ENCODE results near the gene CAPRIN2. TPM values are rescaled to one million over a fixed set of nuclear protein-coding genes. Genes with fewer than 3 reads are reported as not detected.

CAPRIN2 gene
- total and polyA plus RNA-seq, 2 of the 8 experiments (the other 6 are each of a cell fraction or from before 2014, with no cell fraction given), result 24.8 to 52.0 TPM

DNA sequence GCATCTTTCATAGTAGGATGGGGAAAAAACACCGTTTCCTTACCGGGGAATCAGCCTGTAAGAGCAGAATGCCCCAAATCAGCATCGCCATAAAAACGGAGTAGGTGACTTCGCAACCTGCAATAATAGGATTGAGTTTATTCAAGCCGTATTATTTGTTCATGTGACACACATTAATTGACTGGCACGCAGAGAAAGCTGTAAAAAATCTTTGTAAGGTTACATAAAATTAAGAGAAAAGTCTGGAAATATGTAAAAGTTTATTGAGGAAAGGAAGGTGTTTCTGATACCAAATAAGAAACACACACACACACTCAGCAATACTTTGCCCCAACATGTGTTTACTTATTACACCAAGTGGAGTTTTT, 628 bp upstream of the CAPRIN2 start:
- peak overlapping the region in 3 of 4 experiments; percentile 30 to 41 (median 39); a peak in 5 of 7 replicates for H3K9ac ChIP-seq (replicated peaks in 1 of 4; ENCODE audit: extremely low read depth in 1 of 4, low read depth in 3 of 4, low read length in 3 of 4)
- H3K27me3 ChIP-seq (replicated peaks in 1 of 4; ENCODE audit: control insufficient read depth in 3 of 4, extremely low read depth in 1 of 4, insufficient read depth in 3 of 4, low read length in 3 of 4), result no peaks in the 10 kb centered on the region
- DNase-seq (ENCODE audit: low read depth in 1 of 2, low spot score in 2 of 2) (no peak), FAIRE-seq (no peak)
- H2BK5ac ChIP-seq (ENCODE audit: low read depth, low read length), result peak overlapping the region; percentile 94; the same call in 1 of the 2 replicates
- H4K20me1 ChIP-seq (replicated peaks in 1 of 2; ENCODE audit: control insufficient read depth in 1 of 2, insufficient read depth in 2 of 2, low read length in 2 of 2), result no peaks in the 10 kb centered on the region
- no peaks in the 10 kb centered on the region for H3K9me3 ChIP-seq (ENCODE audit: insufficient read depth in 2 of 2, low read depth in 1 of 2, low read length in 1 of 2)
- peak overlapping the region; percentile 83; the same call in 1 of the 2 replicates for H2BK20ac ChIP-seq (ENCODE audit: low read length)
- no peak overlapping the region for H2AK5ac ChIP-seq (ENCODE audit: low read depth, low read length)
- H3K4me1 ChIP-seq (replicated peaks in 1 of 4; ENCODE audit: control insufficient read depth in 3 of 4, insufficient read depth in 4 of 4, low read length in 3 of 4), result peaks cover 3 to 6% (median 4%) of the 10 kb centered on the region in 4 experiments; a peak in 5 of 7 replicates
- H3K18ac ChIP-seq (ENCODE audit: extremely low read depth, low read length), result peak overlapping the region; percentile 55; the same call in 1 of the 2 replicates
- POLR2A ChIA-PET (ENCODE audit: partially characterized antibody), result interaction anchor here (0.8 to 3.7 kb wide), 7 partner anchors 9 to 60 kb away, joined by 3 to 22 read pairs (median 4); partner anchors contain the start of gene IPO8
- H3K4me2 ChIP-seq (ENCODE audit: insufficient read depth in 1 of 2, low read depth in 2 of 2, low read length in 2 of 2), result peak overlapping the region; percentile 82 to 86
- WGBS, 2 experiments (ENCODE audit: extremely low coverage in 1 of 2, insufficient coverage in 1 of 2, insufficient read length in 1 of 2, insufficient replicate concordance in 2 of 2, low coverage in 1 of 2, low lambda C conversion rate in 2 of 2, missing lambda C conversion rate in 1 of 2), result 14% methylated on average over 7 of the region's 7 CpGs; no CpG with 5 or more reads in 1 of the 2 experiments
- CTCF ChIA-PET (ENCODE audit: partially characterized antibody), result interaction anchor here (0.6 to 3.7 kb wide), 6 partner anchors 30 to 511 kb away, joined by 3 to 25 read pairs (median 6); no protein-coding TSS in a partner anchor
- H2BK12ac ChIP-seq (ENCODE audit: low read depth, low read length), result peak overlapping the region; percentile 4; the same call in 1 of the 2 replicates
- peak overlapping the region; percentile 92 for H2BK120ac ChIP-seq (replicated peaks; ENCODE audit: low read depth, low read length)
- no peak overlapping the region for H3K14ac ChIP-seq (ENCODE audit: insufficient read length)
- H3K23me2 ChIP-seq (ENCODE audit: low read depth, low read length), result peaks cover 10% of the 10 kb centered on the region
- H3K79me1 ChIP-seq (ENCODE audit: low read depth, low read length), result no peaks in the 10 kb centered on the region; the same call in 1 of the 2 replicates
- peak overlapping the region; percentile 96 for H4K5ac ChIP-seq (ENCODE audit: insufficient read length, low read depth, low read length)
- peak overlapping the region; percentile 80; the same call in 1 of the 2 replicates for H4K8ac ChIP-seq (ENCODE audit: extremely low read depth, insufficient read depth, low read length)
- H3K36me3 ChIP-seq (ENCODE audit: control insufficient read depth in 2 of 4, insufficient read depth in 4 of 4, low read length in 3 of 4), result peaks cover 0 to 7% (median 2%) of the 10 kb centered on the region in 4 experiments; a peak in 2 of 8 replicates
- H3K56ac ChIP-seq (replicated peaks; ENCODE audit: insufficient read length, low read depth, low read length), result peak overlapping the region; percentile 88
- 0 out of 2 replicates have a peak overlapping the region, but pooled peaks have one; percentile 84 for H2BK15ac ChIP-seq (ENCODE audit: low read length)
- peak overlapping the region; percentile 68 to 98 (median 78) for H3K4me3 ChIP-seq (ENCODE audit: extremely low read depth in 1 of 4, insufficient read depth in 2 of 4, low read depth in 3 of 4, low read length in 4 of 4)
- H3K79me2 ChIP-seq (ENCODE audit: control insufficient read depth in 1 of 2, insufficient read depth in 2 of 2, low read length in 2 of 2), result peaks cover 0 to 38% of the 10 kb centered on the region in 2 experiments; a peak in 3 of 4 replicates
- peak overlapping the region; percentile 86 for H4K91ac ChIP-seq (replicated peaks; ENCODE audit: insufficient read length, low read length)
- H3K23ac ChIP-seq (ENCODE audit: insufficient read length), result no peak overlapping the region
- peak overlapping the region; percentile 96 for H3K4ac ChIP-seq (replicated peaks; ENCODE audit: insufficient read length, low read depth, low read length)
- H3K27ac ChIP-seq (ENCODE audit: low read depth, low read length), result no peak overlapping the region; the same call in 1 of the 2 replicates
- peak overlapping the region; percentile 98 for H2AFZ ChIP-seq (ENCODE audit: low read length)
- TF ChIP-seq CBX5 (IDR thresholded peaks at IDR 0.05; ENCODE audit: low read depth, low read length) (no peak), SAP30 (IDR thresholded peaks at IDR 0.05; ENCODE audit: insufficient read depth, insufficient replicate concordance, low read length) (no peak), EZH2 (IDR thresholded peaks at IDR 0.05; ENCODE audit: low read depth, low read length, severe bottlenecking) (no peak), TAF7 (optimal IDR thresholded peaks at IDR 0.05; ENCODE audit: borderline replicate concordance, low read depth, low read length) (no peak), GABPA (IDR thresholded peaks at IDR 0.05; ENCODE audit: borderline replicate concordance, insufficient read depth, low read length) (no peak), SIN3A (conservative IDR thresholded peaks at IDR 0.05 in 1 of 2, IDR thresholded peaks at IDR 0.05 in 1 of 2; ENCODE audit: low read depth in 1 of 2, low read length in 2 of 2) (no peak), ASH2L (IDR thresholded peaks at IDR 0.05; ENCODE audit: low read length) (no peak), JUND (IDR thresholded peaks at IDR 0.05; ENCODE audit: low read length) (no peak), BRCA1 (IDR thresholded peaks at IDR 0.05; ENCODE audit: low read depth, low read length) (no peak), SP1 (IDR thresholded peaks at IDR 0.05; ENCODE audit: low read depth, low read length) (no peak), CHD1 (IDR thresholded peaks at IDR 0.05; ENCODE audit: low read depth, low read length) (no peak), POLR2A (IDR thresholded peaks at IDR 0.05; ENCODE audit: control extremely low read depth in 1 of 2, low read depth in 2 of 2, low read length in 2 of 2) (no peak), KDM4A (IDR thresholded peaks at IDR 0.05; ENCODE audit: low read depth, low read length, severe bottlenecking) (no peak)

Data from H1 (cell line).